ENCODE results near the gene OXGR1. TPM values are rescaled to one million over a fixed set of nuclear protein-coding genes. Genes with fewer than 3 reads are reported as not detected.
"Not testable (repeated sequence)": the region's sequence is repeated elsewhere in the genome, so short reads cannot be mapped to it uniquely, and the experiment has no call there.

OXGR1 gene
- total RNA-seq, 2 donors from 2014 or later = 0.27 TPM; not detected in 1

GRCh38 chr13:96988441-96988840, 5.8 kb downstream of the OXGR1 start:
- DNase-seq (ENCODE audit: low spot score) = no peak
- Histone ChIP-seq H3K27ac (no peak overlapping the region), H3K4me1 (replicated peaks) (no peaks in the 10 kb centered on the region), H3K9me3 (no peaks in the 10 kb centered on the region), H3K27me3 (replicated peaks; ENCODE audit: insufficient read depth) (no peaks in the 10 kb centered on the region), H3K36me3 (no peaks in the 10 kb centered on the region), H3K4me3 (no peak overlapping the region)
- 95% methylated on average over 5 of the region's 5 CpGs for WGBS
- intact Hi-C loops (cut with DNase I) = no loop called here
- no peak for TF ChIP-seq POLR2A (IDR thresholded peaks at IDR 0.05)

DNA sequence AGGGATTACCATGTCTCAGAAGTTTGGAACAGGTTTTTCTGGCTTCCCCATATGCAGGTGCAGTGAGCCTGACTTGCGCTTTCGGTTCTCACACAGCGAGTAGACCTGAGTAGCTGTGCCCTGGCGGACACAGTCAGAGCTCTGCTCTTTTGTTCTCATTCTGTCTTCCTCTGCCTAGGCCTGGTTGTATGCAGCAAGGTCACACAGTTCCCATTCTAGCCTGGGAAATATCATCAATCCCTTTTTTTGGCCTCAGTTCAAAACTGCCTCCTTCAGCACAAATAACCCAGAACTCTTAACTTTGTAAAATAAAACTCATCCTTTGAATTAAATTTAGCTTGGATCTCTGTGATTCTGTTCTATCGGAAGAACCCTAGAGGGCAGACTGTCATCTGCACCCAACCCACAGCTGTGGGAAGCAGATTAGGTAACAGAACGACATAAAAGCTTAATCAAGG, 10.2 kb downstream of the OXGR1 start:
- peak in 3 of 4 experiments; percentile 16 to 43 (median 42) for TF ChIP-seq CTCF (IDR thresholded peaks at IDR 0.05)
- no peak for TF ChIP-seq POLR2A (IDR thresholded peaks at IDR 0.05)
- peak; percentile 74 for TF ChIP-seq POLR2AphosphoS5 (IDR thresholded peaks at IDR 0.05)
- no peaks in the 10 kb centered on the region for H3K36me3 ChIP-seq
- no peaks in the 10 kb centered on the region for H3K9me3 ChIP-seq
- intact Hi-C loops (cut with DNase I) = no loop called here
- 13% methylated on average over 6 of the region's 6 CpGs for WGBS
- H3K4me1 ChIP-seq (replicated peaks) = no peaks in the 10 kb centered on the region
- H3K27ac ChIP-seq = peak overlapping the region; percentile 58 to 60
- peak overlapping the region in 1 of 2 donors; percentile 17 for H3K4me3 ChIP-seq
- peak; percentile 74 for DNase-seq (ENCODE audit: low spot score)
- H3K27me3 ChIP-seq (replicated peaks; ENCODE audit: insufficient read depth) = no peaks in the 10 kb centered on the region

GRCh38 chr13:96982672-96983071, 11.6 kb downstream of the OXGR1 start:
- 56% methylated on average over 2 of the region's 2 CpGs for WGBS
- no peaks in the 10 kb centered on the region for H3K4me1 ChIP-seq (replicated peaks)
- H3K36me3 ChIP-seq = no peaks in the 10 kb centered on the region
- TF ChIP-seq POLR2AphosphoS5 (IDR thresholded peaks at IDR 0.05) = peak; percentile 14
- TF ChIP-seq CTCF (IDR thresholded peaks at IDR 0.05) = no peak
- H3K9me3 ChIP-seq = no peaks in the 10 kb centered on the region
- intact Hi-C loops (cut with DNase I) = no loop called here
- no peaks in the 10 kb centered on the region for H3K27me3 ChIP-seq (replicated peaks; ENCODE audit: insufficient read depth)
- no peak overlapping the region for H3K27ac ChIP-seq
- DNase-seq (ENCODE audit: low spot score) = no peak
- no peak overlapping the region for H3K4me3 ChIP-seq

- H3K4me1 ChIP-seq (replicated peaks); H3K27ac ChIP-seq; H3K4me3 ChIP-seq; DNase-seq (ENCODE audit: low spot score); H3K36me3 ChIP-seq; intact Hi-C loops (cut with DNase I); H3K9me3 ChIP-seq; H3K27me3 ChIP-seq (replicated peaks; ENCODE audit: insufficient read depth): not testable (repeated sequence)
- WGBS = 79% methylated on average over 1 of the region's 1 CpG
Observed at GRCh38 chr13:96979861-96980260, 14.4 kb downstream of the OXGR1 start.

- H3K4me3 ChIP-seq = no peak overlapping the region
- no peaks in the 10 kb centered on the region for H3K36me3 ChIP-seq
- intact Hi-C loops (cut with DNase I) = no loop called here
- H3K4me1 ChIP-seq (replicated peaks) = no peaks in the 10 kb centered on the region
- no peaks in the 10 kb centered on the region for H3K9me3 ChIP-seq
- H3K27ac ChIP-seq = no peak overlapping the region
- TF ChIP-seq POLR2AphosphoS5 (IDR thresholded peaks at IDR 0.05) (no peak), POLR2A (IDR thresholded peaks at IDR 0.05) (no peak), CTCF (IDR thresholded peaks at IDR 0.05) (no peak)
- H3K27me3 ChIP-seq (replicated peaks; ENCODE audit: insufficient read depth) = no peaks in the 10 kb centered on the region
- 84% methylated on average over 2 of the region's 2 CpGs for WGBS
- DNase-seq (ENCODE audit: low spot score) = no peak
Observed at GRCh38 chr13:96968027-96968426, 26.2 kb downstream of the OXGR1 start.

- TF ChIP-seq POLR2A (IDR thresholded peaks at IDR 0.05) = no peak
- TF ChIP-seq CTCF (IDR thresholded peaks at IDR 0.05) = peak in 1 of 4 experiments; percentile 34
- 87% methylated on average over 12 of the region's 12 CpGs for WGBS
- Histone ChIP-seq H3K36me3 (no peaks in the 10 kb centered on the region), H3K27ac (no peak overlapping the region), H3K4me3 (no peak overlapping the region), H3K4me1 (replicated peaks) (no peaks in the 10 kb centered on the region), H3K27me3 (replicated peaks; ENCODE audit: insufficient read depth) (no peaks in the 10 kb centered on the region), H3K9me3 (no peaks in the 10 kb centered on the region)
- intact Hi-C loops (cut with DNase I) = no loop called here
- DNase-seq (ENCODE audit: low spot score) = no peak
Observed at GRCh38 chr13:96967248-96967745, 27.0 kb downstream of the OXGR1 start.
